GM19395 (cell line): ENCODE results near the gene WNK4.

Source experiments
- ATAC-seq: cut with Tn5 transposase; IDR thresholded peaks from one replicate; pipeline ENCODE4 v1.9.1; 2021; ENCODE audit warnings: mild to moderate bottlenecking, moderate library complexity; ENCODE audit not compliant: unreplicated experiment

WNK4 gene

DNA sequence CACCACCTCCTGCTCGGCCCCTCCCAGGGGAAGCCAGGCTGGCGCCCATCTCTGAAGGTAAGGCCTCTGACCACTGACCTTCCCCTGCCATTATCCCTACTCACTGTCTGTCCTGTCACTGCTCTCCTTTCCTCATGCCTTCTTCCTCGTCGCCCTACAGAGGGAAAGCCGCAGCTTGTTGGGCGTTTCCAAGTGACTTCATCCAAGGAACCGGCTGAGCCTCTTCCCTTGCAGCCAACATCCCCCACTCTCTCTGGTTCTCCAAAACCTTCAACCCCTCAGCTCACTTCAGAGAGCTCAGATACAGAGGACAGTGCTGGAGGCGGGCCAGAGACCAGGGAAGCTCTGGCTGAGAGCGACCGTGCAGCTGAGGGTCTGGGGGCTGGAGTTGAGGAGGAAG, 15.1 kb downstream of the WNK4 start:
- no peak for ATAC-seq

DNA sequence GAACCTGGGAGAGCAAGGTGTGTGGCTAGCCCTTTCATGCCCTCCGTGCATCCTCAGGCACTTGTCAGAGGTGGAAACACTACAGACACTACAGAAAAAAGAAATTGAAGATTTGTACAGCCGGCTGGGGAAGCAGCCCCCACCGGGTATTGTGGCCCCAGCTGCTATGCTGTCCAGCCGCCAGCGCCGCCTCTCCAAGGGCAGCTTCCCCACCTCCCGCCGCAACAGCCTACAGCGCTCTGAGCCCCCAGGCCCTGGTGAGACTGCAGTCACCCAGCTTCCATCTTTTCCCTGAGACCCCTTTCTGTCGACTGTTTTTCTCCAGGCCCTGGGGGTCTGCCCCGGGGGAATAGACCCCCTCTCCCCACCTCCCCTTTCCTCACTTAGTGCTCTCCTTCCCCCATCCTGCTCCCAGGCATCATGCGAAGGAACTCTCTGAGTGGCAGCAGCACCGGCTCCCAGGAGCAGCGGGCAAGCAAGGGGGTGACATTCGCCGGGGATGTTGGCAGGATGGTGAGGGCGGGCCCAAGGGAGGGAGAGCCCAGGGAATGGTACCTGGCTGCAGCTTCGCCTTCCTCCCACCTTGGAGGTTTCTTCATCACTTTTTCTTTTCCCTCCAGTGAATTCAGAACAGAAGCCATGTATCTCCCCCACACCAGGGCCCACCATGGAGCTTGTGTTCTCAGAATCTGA, 15.8 kb downstream of the WNK4 start:
- ATAC-seq, result no peak

DNA sequence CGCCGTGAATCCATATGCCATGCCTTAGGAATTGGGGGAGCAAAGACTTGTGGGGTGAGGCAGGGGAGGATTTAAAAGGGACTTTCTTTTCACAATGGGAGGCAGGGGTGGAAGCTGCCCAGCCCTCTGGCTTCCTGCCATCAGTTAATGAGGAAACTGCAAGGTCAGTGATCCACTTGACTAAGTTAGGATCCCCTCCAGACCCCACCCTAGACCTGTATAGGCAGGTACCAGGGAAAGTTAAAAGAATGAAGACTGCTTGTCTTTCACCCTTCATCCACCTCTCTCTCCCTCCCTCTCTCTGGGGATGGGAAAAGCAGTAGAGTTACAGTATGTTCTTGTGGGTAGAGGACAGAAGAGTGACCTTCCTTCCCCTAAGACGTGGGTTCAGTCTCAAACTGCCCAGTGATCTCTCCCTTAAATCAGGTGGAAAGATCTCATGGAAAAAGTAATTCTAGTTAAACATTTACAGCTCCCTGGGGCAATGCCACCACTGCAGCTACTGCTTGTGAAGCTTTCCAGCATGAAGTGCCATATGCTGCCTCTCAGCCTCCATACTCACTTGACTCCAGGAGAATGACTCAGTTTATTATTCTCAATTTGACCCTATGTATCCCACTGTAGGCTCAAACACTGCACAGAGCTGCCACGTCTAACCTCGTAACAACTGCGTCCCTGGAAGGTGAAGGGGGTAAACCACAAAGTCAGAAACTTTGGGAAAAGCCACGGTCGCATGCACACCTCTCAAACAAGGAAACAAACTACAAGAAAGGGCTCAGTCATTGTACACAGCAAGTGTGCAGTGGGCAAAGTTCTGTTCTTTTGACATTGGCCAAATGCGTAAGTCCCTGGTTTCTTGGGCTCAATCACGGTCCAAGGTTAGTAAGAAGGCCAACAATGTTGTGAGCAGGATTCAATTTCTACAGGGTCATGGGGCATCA, 16.9 kb downstream of the WNK4 start:
- ATAC-seq, result no peak

DNA sequence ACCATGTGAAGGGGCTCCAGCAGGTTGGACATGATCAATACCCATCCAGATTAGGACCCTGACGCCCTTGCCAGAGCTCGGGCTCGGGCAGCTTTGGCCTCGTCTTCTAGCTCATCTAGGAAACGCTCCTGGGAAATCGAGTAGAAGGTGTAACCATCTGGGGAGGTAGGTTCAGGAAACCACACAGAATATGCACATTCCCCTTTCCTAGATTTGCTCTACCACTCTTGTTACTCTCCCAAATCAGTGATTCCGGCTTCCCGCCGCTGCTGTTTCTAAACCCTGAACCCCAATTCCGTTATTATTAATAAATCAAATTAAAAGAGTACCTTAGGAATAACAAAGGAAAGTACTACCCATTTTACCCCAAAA, 17.6 kb downstream of the WNK4 start:
- no peak for ATAC-seq

DNA sequence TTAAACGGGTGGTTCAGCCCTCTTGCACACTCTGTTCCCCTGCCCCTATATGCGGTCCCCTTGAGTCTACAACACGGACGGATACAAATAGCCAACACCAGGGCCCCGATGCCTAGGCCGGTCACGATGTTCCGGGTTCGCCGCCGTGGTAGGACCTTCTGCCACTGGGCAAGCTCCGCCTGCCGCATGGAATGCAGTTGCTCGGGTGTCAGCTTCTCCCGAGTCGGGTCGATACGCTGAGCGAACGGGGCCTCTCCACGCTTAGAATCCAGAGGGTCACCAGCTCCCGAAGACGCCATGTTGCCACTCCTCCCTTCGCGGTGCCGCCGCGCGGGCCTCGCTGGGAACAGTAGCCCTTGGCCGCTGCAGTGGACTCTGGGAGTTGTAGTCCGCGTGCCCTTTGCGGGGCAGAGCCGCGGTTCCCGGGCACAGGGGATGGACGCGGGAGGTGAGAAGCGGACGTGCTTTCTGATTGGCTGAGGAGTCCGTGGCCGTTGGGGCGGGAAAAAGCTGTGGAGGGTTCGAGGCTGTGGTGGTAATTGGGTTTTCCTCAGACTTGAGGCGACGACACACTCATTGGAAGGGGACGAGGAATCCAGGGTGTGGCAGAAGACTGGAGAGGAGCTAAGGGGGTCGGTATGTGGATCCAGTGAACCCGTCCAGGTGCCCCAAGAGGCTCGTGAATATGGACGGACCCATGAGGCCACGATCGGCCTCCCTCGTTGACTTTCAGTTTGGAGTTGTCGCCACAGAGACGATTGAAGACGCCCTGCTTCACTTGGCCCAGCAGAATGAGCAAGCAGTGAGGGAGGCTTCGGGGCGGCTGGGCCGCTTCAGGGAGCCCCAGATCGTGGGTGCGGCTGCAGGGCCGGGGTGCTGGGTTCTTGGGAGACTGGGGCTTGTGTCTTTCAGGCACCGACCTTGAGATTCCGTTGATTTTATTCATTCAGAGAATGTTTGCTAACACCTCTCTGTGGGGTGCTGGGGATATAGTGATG, 18.3 kb downstream of the WNK4 start, which contains the start of the genes CNTD1 and COA3:
Gene CNTD1 (plus strand): TSS at position 479 of the 998 bp plus-strand sequence. CDS start 207 bp downstream, at position 686.
Gene COA3 (minus strand): TSS at position 322 of the 998 bp plus-strand sequence. CDS start 23 bp downstream, at position 299.
- peak; percentile 62 for ATAC-seq

DNA sequence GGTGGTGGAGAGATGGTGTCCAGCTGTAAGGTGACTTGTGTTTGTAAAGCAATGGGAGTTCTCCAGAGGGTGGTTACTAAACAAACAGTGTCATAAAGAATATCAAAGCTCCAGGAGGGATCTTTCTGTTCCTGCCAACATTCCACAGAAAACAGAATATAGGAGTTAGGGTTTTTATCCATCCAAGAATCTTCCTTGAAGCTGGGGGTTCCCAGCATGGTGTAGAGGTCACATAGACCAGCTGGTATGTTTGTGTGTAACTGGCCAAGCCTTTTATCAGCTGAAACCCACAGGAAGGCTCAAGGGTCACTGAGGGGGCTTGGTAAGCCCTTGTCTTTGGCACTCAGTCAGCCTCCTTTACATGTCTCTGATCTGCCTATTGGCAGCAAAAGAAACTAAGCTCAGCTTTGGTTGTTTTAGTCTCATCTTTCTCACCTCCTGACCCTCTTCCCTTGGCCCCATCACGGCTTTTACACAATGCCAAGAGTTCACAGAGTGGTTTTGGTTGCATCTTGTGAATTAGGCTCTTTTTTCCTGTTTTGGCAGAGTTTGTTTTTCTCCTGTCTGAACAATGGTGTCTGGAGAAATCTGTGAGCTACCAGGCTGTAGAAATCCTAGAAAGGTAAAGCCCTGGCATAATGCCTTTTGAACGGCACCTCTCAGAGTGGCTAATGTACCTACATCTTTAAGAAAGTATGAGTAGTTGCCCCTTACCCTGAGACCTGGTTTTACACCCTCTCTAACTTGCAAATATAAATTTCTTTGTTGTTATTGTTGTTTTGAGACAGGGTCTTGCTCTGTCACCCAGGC, 22.9 kb downstream of the WNK4 start:
- no peak for ATAC-seq

DNA sequence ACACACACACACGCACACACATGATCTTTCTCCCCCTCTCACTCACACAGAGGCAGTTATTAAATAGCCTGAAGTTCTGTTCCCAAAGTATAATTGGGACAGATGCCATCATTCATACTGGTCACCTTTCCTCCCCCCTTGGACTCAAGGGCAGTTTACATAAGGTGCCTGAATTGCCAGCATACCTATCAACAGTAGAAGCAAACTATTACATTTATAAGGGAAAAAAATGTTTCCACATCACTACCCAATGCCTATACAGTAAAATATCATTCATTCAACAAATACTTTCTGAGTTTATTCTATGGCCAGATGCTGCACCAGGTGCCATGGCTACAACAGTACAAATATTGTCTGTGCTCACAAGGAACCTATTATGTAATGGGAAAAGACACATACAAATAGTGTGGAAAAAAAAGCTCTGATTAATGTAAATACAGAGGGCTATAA, 24.5 kb downstream of the WNK4 start:
- no peak for ATAC-seq

DNA sequence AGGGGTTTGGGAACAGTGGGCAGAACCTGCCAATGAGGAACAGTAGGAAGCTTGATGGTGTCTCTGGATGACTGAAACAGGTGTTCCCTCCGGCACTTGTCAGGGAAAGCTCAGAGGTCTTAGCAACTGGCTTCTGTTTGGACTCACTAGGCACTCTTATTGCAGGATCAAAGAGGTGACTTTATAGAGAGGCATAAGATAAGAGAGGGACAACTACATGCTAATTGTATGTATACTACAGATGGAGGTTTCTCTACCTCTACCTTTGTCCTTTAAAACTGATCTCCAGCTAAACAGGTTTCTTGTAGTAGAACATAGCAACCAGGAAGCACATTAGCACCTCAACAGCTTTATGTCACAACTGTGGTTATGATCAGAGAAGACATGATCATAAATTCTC, 25.8 kb downstream of the WNK4 start:
- ATAC-seq, result no peak

DNA sequence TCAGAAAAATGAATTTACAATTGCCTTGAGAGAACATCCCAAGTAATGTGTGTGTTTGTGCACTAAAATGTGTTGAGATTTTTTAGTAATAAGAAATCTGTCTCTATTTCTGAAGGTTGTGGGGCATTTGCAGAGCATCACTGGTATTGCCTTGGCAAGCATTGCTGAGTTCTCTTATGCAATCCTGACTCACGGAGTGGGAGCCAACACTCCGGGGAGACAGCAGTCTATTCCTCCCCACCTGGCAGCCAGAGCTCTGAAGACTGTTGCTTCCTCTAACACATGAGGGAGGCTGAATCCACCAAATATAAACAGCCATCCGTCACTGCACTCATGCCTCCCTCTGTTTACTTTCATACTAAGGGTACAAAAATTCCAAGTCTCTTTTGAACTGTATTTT, 28.8 kb downstream of the WNK4 start:
- no peak for ATAC-seq

DNA sequence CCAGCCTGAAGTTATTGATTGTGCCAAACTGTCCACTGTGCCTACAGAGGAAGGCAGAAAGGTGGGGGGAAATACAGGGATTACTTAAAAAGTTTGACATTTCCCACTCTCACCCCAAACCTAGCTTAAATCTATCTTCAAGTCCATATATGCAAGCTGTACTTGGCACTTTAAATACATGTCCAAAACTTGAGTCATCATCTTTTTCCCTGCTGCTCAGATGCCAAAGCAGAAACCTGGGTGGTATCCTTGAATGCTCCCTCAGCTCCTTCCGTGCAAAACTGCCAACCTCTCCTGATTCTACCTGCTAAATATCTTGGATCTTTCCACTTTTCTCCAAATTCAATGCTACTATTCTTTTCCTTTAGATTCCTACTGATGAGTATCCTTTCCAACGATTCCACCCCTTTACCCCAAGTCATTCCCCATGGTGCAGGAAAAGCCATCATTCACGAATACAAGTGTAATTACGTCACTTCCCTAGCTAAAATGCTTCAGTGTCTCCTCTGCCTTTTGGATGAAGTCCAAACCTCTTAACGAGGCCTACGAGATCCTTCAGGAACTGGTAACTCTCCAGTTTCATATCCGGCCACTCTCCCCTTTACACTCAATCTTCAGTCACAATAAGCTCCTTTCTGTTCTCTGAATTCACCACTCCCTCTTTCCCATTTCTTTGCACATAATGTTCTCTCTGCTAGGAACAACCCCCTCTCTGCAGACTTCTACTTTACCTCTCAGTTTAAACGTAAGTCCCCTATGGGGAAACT, 34.4 kb downstream of the WNK4 start:
- no peak for ATAC-seq

DNA sequence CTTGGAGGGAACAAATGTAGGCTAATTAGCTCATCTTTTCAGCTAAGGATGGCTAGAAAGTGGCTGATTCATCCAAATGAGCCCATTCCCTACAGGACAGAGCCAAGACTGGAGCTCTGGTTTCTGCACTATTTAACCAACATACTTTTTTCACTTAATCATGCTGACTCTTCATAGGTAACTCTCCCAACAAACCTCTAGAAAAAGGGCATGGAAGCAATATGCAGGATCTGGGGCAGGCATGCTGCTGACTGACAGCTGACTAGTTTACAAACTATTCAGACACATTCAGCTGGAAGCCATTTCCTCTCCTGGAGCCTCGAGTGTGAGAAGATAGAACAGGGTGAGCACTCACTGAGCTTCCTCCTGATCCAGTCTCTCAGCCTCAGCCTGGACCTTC, 37.5 kb downstream of the WNK4 start:
- no peak for ATAC-seq

DNA sequence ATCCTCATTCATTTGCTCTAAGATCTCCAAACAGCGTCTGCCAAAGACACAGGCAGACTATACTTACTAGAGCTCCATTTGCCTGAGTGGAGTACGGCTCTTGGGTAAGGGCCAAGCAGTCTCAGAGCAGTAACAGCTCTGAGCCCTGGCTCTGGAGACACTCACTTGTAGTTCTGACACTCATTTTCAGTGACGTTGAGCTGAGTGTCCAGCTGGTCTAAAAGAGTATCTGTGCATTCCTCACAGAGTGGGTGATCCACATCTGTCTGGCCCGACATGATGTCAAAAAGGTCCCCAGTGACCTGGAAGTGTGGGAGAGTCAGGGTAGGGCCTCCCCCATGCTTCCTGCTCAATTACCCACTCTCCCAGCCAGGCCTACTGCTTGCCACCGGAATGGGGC, 38.0 kb downstream of the WNK4 start:
- ATAC-seq, result no peak

DNA sequence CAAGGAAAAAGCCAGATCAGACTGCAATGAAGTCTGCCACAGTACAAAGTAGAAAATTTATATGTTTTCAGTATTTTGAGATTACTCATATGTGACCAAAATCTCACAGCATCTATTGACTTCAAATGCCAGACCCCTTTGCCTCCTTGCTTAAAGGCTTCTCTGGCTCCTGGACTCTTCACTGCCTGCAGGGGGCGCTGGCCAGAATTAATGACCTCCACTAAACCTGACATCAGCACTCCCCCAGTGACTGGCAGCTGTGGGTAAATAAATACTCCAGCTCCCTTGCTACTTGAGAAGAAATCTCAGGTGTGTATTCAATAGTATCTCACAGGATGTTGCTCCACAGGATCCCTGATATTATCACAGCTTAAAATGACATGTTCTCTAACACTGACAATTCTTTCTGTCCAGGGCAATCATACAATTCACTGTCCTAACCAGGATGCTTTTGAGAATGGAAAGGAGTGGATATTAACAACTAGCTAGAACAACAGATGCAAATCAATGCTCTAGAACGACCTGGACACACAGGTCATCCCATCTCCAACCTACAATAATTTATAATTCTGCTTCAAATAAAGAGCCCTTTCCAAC, 39.6 kb downstream of the WNK4 start:
- no peak for ATAC-seq

DNA sequence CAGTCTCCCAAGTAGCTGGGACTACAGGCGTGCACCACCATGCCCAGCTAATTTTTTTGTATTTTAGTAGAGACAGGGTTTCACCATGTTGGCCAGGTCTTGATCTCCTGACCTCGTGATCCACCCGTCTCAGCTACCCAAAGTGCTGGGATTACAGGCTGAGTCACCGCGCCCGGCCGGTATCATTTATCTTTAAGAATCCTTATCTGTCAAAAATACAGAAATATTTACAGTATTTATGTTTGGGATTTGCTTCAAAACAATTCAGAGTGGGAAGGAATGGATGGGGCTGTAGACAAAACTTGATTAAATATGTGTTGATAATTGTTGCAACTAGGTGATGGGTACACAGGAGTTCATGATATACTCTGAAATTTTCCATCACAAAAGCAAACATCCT, 40.8 kb downstream of the WNK4 start:
- ATAC-seq, result no peak

DNA sequence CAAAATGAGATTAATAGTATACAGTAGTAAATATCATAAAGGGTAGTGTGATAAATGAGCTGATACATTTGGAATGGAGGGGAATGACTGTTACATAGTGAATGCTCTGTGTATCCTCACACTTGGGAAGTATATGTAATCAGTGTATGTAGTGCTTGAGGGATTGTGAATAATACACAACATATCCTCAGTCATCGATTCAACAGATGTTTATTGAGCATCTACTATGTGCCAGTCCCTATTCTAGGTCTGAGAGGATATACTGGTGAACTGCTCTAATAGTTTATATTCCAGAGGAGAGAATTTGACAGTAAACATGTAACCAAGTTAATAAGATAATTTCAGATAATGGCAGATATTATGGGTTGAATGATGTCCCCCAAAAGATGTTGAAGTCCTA, 47.1 kb downstream of the WNK4 start:
- no peak for ATAC-seq

DNA sequence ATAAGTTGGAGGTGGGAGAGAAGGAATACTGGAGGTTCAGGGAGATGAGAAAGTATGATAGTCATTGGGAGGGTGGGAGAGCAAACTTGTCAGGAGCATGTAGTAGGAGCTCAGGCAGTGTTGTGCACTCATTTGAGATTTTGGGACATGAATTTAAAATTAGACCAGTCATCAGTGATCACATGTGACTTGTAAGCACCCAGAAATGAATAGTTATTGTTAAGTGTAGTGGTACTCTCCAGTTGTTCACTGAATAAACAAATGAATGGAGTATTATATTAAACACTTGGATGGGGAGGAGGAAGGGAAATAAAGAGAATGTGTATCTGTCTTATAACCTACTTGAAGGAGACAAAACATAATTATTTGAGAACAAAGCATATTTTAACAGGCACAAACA, 50.6 kb downstream of the WNK4 start:
- ATAC-seq, result no peak

DNA sequence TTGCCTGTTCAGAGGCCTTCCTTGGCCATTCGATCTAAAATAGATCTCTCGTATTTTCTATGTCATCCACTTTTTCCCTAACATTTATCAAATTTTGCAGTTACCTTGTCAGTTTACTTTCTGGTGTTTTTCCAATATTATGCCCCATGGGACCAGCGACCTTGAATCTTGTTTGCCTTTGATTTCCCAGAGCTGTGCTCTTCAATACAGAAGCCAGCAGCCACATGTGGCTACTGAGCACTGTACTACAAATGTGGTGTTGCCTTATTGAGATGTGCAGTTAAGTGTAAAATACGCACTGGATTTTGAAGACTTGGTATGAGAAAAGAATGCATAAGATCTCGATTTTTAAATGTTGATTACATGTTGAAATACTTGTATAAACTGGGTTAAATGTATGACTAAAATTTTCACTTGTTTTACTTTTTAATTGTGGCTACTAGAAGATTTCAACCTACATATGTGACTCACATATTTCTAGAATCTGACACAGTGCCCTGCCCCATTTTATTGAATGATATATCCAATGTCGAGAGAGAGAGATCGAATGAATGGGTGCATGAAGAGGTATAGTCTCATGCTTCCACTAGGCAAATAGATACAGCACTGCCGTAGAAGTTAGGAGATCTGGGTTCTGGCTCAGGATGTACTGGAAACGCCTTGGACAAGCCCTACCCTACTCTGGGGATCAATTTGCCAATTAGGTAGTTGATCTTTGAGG, 52.0 kb downstream of the WNK4 start:
- ATAC-seq, result peak; percentile 16
